HepG2 (cell line): ENCODE results near the gene DGKB. TPM values are rescaled to one million over a fixed set of nuclear protein-coding genes. Genes with fewer than 3 reads are reported as not detected.

ENCODE experiments used
- AKNA ChIP-seq: sonication (generic); formaldehyde crosslinking; IDR thresholded peaks from 2 replicates; pipeline ENCODE4 v1.4.0; 2020; ENCODE audit warnings: missing genetic modification reagents, borderline replicate concordance
- ESRRA ChIP-seq: sonication (generic); formaldehyde crosslinking; IDR thresholded peaks from 2 replicates; pipeline ENCODE4 v1.5.1; 2020; ENCODE audit warnings: mild to moderate bottlenecking, low read depth, missing genetic modification reagents
- FOXK1 ChIP-seq: sonication (generic); formaldehyde crosslinking; IDR thresholded peaks from 2 replicates; pipeline ENCODE4 v1.4.0; 2020; ENCODE audit warnings: low read depth, missing genetic modification reagents, borderline replicate concordance
- HNF4G ChIP-seq, 2 experiments: sonication (generic) in 1 of 2; formaldehyde crosslinking in 1 of 2; IDR thresholded peaks; 2 replicates each; pipeline versions ENCODE4 v1.4.0 to v1.6.1; 2011 to 2020; ENCODE audit warnings: borderline replicate concordance in 2 of 2, low read depth in 2 of 2, mild to moderate bottlenecking in 2 of 2, low read length in 1 of 2, missing genetic modification reagents in 1 of 2, moderate library complexity in 1 of 2
- LBX2 ChIP-seq: sonication (generic); formaldehyde crosslinking; IDR thresholded peaks from 2 replicates; pipeline ENCODE4 v1.5.0; 2020; ENCODE audit warnings: missing genetic modification reagents, mild to moderate bottlenecking, borderline replicate concordance
- MED8 ChIP-seq: sonication (generic); formaldehyde crosslinking; IDR thresholded peaks from 2 replicates; pipeline ENCODE4 v1.8.1; 2023; ENCODE audit warnings: mild to moderate bottlenecking, missing genetic modification reagents; ENCODE audit not compliant: insufficient replicate concordance
- ZBED4 ChIP-seq: sonication (generic); formaldehyde crosslinking; IDR thresholded peaks from 2 replicates; pipeline ENCODE4 v1.4.0; 2020; ENCODE audit warnings: missing genetic modification reagents, borderline replicate concordance
- ZNF576 ChIP-seq: sonication (generic); formaldehyde crosslinking; IDR thresholded peaks from 2 replicates; pipeline ENCODE4 v1.4.0; 2020; ENCODE audit warnings: mild to moderate bottlenecking, missing genetic modification reagents
- polyA plus RNA-seq, 8 experiments: library from polyadenylated mRNA; depleted of rRNA in 3 of 8; stranded (reverse) in 7 of 8; unstranded in 1 of 8; fragments of >200 nt; fragmentation: Illumina TruSeq in 4 of 8; extraction: Trizol in 4 of 8; gene quantifications; 2 replicates each; pipeline versions ENCODE4 v1.2.1 to v1.2.3, GENCODE V29; 2011 to 2016; ENCODE audit warnings: low read depth in 4 of 8, missing spikeins in 1 of 8, mixed read lengths in 1 of 8; ENCODE audit not compliant: insufficient read depth in 1 of 8
- total RNA-seq, 5 experiments: library from RNA; depleted of rRNA; stranded (reverse); fragments of >200 nt; fragmentation: Illumina TruSeq; extraction: Trizol; gene quantifications; 2 replicates each; pipeline ENCODE4 v1.2.3, GENCODE V29; 2016; ENCODE audit warnings: low read depth in 1 of 5

DGKB gene
- total and polyA plus RNA-seq, 2 of the 13 experiments (the other 11 are each of a cell fraction or from before 2014, with no cell fraction given): not detected

GRCh38 chr7:14177876-14178275, 724.7 kb downstream of the DGKB start (continued):
- no peak for TF ChIP-seq ZNF576
- no peak for TF ChIP-seq FOXK1 (CRISPR knock-in tag)
- no peak for TF ChIP-seq ESRRA (CRISPR knock-in tag)
- TF ChIP-seq ZBED4 (CRISPR knock-in tag): no peak
- TF ChIP-seq HNF4G (IDR thresholded peaks at IDR 0.05; ENCODE audit: borderline replicate concordance, low read depth, low read length): no peak
- TF ChIP-seq HNF4G (CRISPR knock-in tag; IDR thresholded peaks at IDR 0.05; ENCODE audit: borderline replicate concordance, low read depth): no peak
- TF ChIP-seq MED8 (CRISPR knock-in tag): no peak
- TF ChIP-seq AKNA: no peak
- no peak for TF ChIP-seq LBX2 (CRISPR knock-in tag)
- TF ChIP-seq, all 625 proteins: peak for 0
